MM.1S (cell line): ENCODE data around the gene DARS1.

ENCODE experiments used
- DNase-seq: peaks from one replicate; pipeline ENCODE4 v3.0.0-alpha.2; 2015
- H2AFZ ChIP-seq: fragments of 300-600 bp; sonication (generic); 2 replicates; pipeline ENCODE4 v1.6.0; 2016; ENCODE audit warnings: antibody characterized with exemption, low read length
- H3F3A ChIP-seq: fragments of 300-600 bp; sonication (generic); 2 replicates; pipeline ENCODE4 v1.6.1; 2016; ENCODE audit warnings: mild to moderate bottlenecking, antibody characterized with exemption, low read length, moderate library complexity, mixed read lengths; ENCODE audit not compliant: insufficient read depth
- H3K27ac ChIP-seq: fragments of 300-600 bp; sonication (generic); 2 replicates; pipeline ENCODE4 v1.5.1; 2016; ENCODE audit warnings: mild to moderate bottlenecking, low read length
- H3K27me3 ChIP-seq: fragments of 300-600 bp; sonication (generic); replicated peaks from 2 replicates; pipeline ENCODE4 v1.6.0; 2016; ENCODE audit warnings: low read length; ENCODE audit not compliant: insufficient read depth
- H3K36me3 ChIP-seq: fragments of 300-600 bp; sonication (generic); replicated peaks from 2 replicates; pipeline ENCODE4 v1.6.1; 2016; ENCODE audit warnings: mild to moderate bottlenecking, low read length, mixed read lengths; ENCODE audit not compliant: insufficient read depth
- H3K4me1 ChIP-seq: fragments of 300-600 bp; sonication (generic); 2 replicates; pipeline ENCODE4 v1.6.1; 2016; ENCODE audit warnings: low read length, mixed read lengths
- H3K4me2 ChIP-seq: fragments of 300-600 bp; sonication (generic); 2 replicates; pipeline ENCODE4 v1.6.0; 2016; ENCODE audit warnings: low read depth, low read length
- H3K4me3 ChIP-seq: fragments of 300-600 bp; sonication (generic); 2 replicates; pipeline ENCODE4 v1.5.1; 2016; ENCODE audit warnings: low read length, mixed read lengths
- H3K79me2 ChIP-seq: fragments of 300-600 bp; sonication (generic); 2 replicates; pipeline ENCODE4 v1.6.1; 2016; ENCODE audit warnings: mixed run types, low read length, mixed read lengths
- H3K9ac ChIP-seq: fragments of 300-600 bp; sonication (generic); 2 replicates; pipeline ENCODE4 v1.6.1; 2016; ENCODE audit warnings: low read length, mixed read lengths
- H3K9me2 ChIP-seq: fragments of 300-600 bp; sonication (generic); replicated peaks from 2 replicates; pipeline ENCODE4 v1.6.1; 2016; ENCODE audit warnings: mild to moderate bottlenecking, low read length, mixed read lengths; ENCODE audit not compliant: insufficient read depth
- H3K9me3 ChIP-seq: fragments of 300-600 bp; sonication (generic); replicated peaks from 2 replicates; pipeline ENCODE4 v1.6.1; 2016; ENCODE audit warnings: mild to moderate bottlenecking, low read length, mixed read lengths; ENCODE audit not compliant: insufficient read depth
- H4K20me1 ChIP-seq: fragments of 300-600 bp; sonication (generic); 2 replicates; pipeline ENCODE4 v1.6.1; 2016; ENCODE audit warnings: mild to moderate bottlenecking, low read length, moderate library complexity, mixed read lengths; ENCODE audit not compliant: insufficient read depth
- EZH2 ChIP-seq: fragments of 300-600 bp; sonication (generic); optimal IDR thresholded peaks from 2 replicates; pipeline ENCODE3; 2017; ENCODE audit warnings: low read depth, mild to moderate bottlenecking, antibody characterized with exemption, low read length, mixed read lengths
- EZH2phosphoT487 ChIP-seq: fragments of 300-600 bp; sonication (generic); IDR thresholded peaks from 2 replicates; pipeline ENCODE4 v1.6.1; 2018; ENCODE audit warnings: antibody characterized with exemption, low read length
- TF ChIP-seq, protein P1 (sequence below): fragments of 300-600 bp; sonication (generic); IDR thresholded peaks from 2 replicates; pipeline ENCODE4 v1.5.1; 2016; ENCODE audit warnings: antibody characterized with exemption, low read length, mixed read lengths

DARS1 gene

DNA sequence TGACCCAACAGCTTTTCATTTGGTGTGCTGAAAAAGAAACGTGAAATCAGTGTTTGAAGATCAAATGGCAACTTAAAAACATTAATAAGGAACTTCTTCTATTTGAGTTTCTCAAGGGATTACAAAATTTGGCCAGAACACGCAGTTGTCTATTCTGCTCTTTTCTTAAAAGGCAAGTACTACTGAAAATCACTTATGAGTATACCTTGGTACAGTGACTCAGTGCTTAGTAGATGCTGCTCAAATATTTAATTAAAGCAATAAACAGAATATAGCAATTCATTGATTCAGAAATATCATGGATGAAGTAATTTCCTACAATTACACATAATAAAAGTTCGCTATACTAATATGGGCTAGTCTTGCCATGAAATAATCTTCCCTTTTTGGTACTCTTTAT is 70.9 kb downstream of the DARS1 start:
- Histone ChIP-seq H3K4me1 (no peaks in the 10 kb centered on the region), H3K27ac (no peak overlapping the region)
- TF ChIP-seq, protein P1, sequence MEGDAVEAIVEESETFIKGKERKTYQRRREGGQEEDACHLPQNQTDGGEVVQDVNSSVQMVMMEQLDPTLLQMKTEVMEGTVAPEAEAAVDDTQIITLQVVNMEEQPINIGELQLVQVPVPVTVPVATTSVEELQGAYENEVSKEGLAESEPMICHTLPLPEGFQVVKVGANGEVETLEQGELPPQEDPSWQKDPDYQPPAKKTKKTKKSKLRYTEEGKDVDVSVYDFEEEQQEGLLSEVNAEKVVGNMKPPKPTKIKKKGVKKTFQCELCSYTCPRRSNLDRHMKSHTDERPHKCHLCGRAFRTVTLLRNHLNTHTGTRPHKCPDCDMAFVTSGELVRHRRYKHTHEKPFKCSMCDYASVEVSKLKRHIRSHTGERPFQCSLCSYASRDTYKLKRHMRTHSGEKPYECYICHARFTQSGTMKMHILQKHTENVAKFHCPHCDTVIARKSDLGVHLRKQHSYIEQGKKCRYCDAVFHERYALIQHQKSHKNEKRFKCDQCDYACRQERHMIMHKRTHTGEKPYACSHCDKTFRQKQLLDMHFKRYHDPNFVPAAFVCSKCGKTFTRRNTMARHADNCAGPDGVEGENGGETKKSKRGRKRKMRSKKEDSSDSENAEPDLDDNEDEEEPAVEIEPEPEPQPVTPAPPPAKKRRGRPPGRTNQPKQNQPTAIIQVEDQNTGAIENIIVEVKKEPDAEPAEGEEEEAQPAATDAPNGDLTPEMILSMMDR: no peak
- TF ChIP-seq EZH2phosphoT487: no peak
- TF ChIP-seq EZH2: no peak

DNA sequence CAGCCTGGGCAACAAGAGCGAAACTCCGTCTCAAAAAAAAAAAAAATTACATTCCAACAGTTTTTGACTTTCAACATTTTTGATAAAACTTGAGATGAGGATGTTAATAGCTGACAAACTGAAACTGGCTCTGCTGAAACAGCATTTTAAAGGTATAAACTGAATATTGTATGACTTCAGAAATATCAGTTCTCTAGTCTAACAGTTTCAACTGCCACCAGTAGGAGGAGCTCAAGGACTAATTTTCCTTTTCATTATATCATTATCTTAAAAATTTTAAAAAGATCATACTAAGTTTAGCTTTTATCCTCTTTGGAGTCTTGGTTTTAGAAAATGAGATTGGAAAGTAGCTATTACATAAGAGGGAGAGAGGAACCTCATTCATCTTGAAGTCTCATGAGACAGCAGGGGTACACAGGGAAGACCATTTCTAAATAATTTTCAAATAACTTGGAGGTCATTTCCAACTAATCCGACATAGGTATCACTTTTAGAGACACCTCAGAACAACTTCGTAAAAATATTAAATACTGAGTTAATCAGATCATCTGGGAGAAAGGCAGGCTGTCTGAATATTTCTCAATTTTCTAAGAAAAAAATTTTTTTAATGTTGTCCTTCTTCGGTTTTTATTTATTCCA is 71.6 kb downstream of the DARS1 start:
- no peaks in the 10 kb centered on the region for H4K20me1 ChIP-seq
- no peak overlapping the region for H3K4me3 ChIP-seq
- H3K9me2 ChIP-seq: no peaks in the 10 kb centered on the region
- no peaks in the 10 kb centered on the region for H3F3A ChIP-seq
- TF ChIP-seq EZH2phosphoT487 (no peak), EZH2 (no peak)
- TF ChIP-seq, protein P1: peak; percentile 62
- H3K9me3 ChIP-seq: no peaks in the 10 kb centered on the region
- no peak overlapping the region for H3K4me2 ChIP-seq
- H3K79me2 ChIP-seq: no peaks in the 10 kb centered on the region
- no peaks in the 10 kb centered on the region for H3K4me1 ChIP-seq
- no peak overlapping the region for H2AFZ ChIP-seq
- H3K36me3 ChIP-seq: peaks cover 4% of the 10 kb centered on the region; the same call in 1 of the 2 replicates
- H3K9ac ChIP-seq: no peak overlapping the region
- no peak overlapping the region for H3K27ac ChIP-seq
- no peaks in the 10 kb centered on the region for H3K27me3 ChIP-seq
- peak; percentile 74 for DNase-seq

More for the DNA sequence above, 70.9 kb downstream of the DARS1 start:
- peaks cover 4% of the 10 kb centered on the region; the same call in 1 of the 2 replicates for H3K36me3 ChIP-seq
- no peak overlapping the region for H2AFZ ChIP-seq
- H3K27me3 ChIP-seq: no peaks in the 10 kb centered on the region
- H4K20me1 ChIP-seq: no peaks in the 10 kb centered on the region
- no peak overlapping the region for H3K4me2 ChIP-seq
- no peaks in the 10 kb centered on the region for H3K79me2 ChIP-seq
- H3K4me3 ChIP-seq: no peak overlapping the region
- no peaks in the 10 kb centered on the region for H3F3A ChIP-seq
- H3K9ac ChIP-seq: no peak overlapping the region
- H3K9me2 ChIP-seq: no peaks in the 10 kb centered on the region
- DNase-seq: no peak
- no peaks in the 10 kb centered on the region for H3K9me3 ChIP-seq

DNA sequence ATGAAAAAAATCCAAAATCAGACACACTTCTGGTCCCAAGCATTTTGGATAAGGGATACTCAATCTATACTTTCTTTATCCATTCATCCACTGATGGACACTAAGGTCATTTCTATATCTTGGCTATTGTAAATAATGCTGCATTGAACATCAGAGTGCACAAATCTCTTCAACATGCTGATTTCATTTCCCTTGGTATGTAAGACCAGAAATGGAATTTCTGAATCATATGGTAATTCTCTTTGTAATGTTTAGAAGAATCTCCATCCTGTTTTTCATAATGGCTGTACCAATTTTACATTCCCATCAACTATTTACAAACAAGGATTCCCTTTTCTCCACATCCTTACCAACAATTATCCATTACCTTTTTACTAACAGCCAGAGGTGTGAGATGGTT is 75.5 kb downstream of the DARS1 start:
- no peaks in the 10 kb centered on the region for H3K4me1 ChIP-seq
- H3K9me2 ChIP-seq: no peaks in the 10 kb centered on the region
- H3K9me3 ChIP-seq: no peaks in the 10 kb centered on the region
- no peaks in the 10 kb centered on the region for H4K20me1 ChIP-seq
- H3K9ac ChIP-seq: no peak overlapping the region
- H3K27me3 ChIP-seq: no peaks in the 10 kb centered on the region
- no peak overlapping the region for H2AFZ ChIP-seq
- no peaks in the 10 kb centered on the region for H3F3A ChIP-seq
- no peak for TF ChIP-seq EZH2
- TF ChIP-seq, protein P1: no peak
- TF ChIP-seq EZH2phosphoT487: no peak
- H3K36me3 ChIP-seq: peaks cover 4% of the 10 kb centered on the region; the same call in 1 of the 2 replicates
- no peak overlapping the region for H3K27ac ChIP-seq
- H3K4me2 ChIP-seq: no peak overlapping the region
- H3K4me3 ChIP-seq: no peak overlapping the region
- H3K79me2 ChIP-seq: no peaks in the 10 kb centered on the region
- DNase-seq: no peak
